NCI-H2227 (cell line): ENCODE results near the gene SMAGP.
"Not testable (repeated sequence)": the region's sequence is repeated elsewhere in the genome, so short reads cannot be mapped to it uniquely, and the experiment has no call there.

Experiments
- DNase-seq: peaks from one replicate; lab custom pipeline; 2025; ENCODE audit not compliant: unreplicated experiment; lab: John Stamatoyannopoulos, UW

Gene SMAGP

DNA sequence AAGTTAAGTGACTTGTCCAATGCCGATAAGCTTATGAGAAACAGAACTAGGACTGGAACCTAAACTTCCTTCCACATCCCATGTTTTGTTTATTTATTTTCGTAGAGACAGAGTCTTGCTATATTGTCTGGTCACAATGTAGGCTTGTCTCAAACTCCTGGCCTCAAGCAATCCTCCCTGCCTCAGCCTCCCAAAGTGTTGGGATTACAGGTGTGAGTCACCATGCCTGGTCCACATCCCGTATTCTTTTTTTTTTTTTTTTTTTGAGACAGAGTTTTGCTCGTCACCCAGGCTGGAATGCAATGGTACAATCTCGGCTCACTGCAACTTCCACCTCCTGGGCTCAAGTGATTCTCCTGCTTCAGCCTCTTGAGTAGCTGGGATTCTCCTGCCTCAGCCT is 43.1 kb downstream of the SMAGP start:
- not testable (repeated sequence) for DNase-seq

DNA sequence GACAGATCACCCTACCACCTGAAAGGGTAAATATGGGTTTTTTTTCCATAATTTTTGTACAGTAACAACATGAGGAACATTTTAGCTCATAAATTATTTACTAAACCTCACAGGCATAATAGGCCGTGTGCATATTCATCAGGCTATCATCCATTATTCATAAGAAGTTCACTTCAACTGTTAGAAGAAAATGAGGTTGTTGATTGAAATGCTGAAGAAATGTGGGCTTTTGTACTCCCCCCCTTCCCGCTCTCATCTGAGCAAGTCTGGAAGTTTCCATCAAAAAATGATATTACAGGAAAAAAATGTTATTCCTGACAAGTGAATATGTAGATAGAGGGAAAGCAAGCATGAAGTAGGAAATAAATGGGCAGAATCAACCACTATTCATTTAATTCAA is 44.4 kb downstream of the SMAGP start:
- DNase-seq: no peak

DNA sequence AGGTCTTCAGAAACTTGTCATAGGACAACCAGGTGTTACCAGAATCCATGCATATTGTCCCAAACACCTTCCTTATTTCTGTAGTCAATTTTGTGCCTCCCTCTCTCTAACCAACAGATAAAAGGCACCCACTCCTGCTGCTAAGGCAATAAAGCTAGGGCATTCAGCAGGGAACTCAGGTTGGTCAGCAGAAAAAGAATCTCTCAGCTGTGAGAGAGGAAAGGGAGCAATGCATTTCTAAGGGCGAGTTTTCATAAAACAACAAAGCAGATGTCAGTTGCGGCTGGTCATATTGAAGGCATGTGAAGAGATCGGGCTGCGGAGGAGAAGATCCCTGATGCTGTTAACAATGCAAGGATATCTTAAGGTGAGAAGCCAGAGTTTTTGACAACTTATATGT is 45.0 kb downstream of the SMAGP start:
- DNase-seq: no peak

DNA sequence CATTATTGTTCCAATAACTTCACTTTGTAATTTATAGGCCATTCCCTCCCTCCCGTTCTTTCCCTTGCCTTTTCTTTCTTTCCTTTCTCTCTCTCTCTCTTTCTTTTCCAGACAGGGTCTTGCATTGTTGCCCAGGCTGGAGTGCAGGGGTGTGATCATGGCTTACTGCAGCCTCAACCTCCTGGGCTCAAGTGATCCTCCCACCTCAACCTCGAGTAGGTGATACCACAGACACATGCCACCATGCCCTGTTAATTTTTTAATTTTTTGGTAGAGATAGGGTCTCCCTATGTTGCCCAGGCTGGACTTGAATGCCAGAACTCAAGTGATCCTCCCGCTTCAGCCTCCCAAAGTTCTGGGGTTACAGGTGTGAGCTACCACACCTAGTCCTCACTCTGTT is 45.6 kb downstream of the SMAGP start:
- no peak for DNase-seq

DNA sequence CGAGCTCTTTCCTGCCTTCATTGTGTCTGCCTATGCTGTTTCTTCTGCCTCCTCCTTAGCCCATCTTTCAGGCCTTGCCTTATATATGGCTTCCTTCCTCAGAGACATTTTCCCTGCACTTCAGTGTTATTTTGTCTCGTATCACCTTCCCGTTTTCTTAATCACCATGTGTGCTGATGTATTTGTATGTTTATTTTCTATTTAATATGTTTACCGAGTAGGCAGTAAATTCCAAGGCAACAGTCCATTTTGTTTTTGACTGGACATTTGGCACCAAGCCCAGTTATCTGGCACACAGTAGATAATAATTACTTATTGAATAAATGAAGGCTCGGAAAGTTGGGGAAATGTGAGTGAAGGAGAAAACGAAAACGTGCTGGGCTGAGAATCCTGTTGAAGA is 47.8 kb downstream of the SMAGP start:
- DNase-seq: peak; percentile 52

DNA sequence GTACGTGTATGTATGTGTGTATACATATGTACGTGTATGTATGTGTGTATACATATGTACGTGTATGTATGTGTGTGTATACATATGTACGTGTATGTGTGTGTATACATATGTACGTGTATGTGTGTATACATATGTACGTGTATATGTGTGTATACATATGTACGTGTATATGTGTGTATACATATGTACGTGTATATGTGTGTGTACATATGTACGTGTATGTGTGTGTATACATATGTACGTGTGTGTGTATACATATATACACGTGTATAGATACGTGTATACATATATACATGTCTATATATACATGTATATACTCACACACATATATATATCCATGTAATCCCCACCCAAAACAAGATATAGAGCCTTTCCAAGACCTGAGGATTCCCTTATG is 50.4 kb downstream of the SMAGP start:
- not testable (repeated sequence) for DNase-seq

DNA sequence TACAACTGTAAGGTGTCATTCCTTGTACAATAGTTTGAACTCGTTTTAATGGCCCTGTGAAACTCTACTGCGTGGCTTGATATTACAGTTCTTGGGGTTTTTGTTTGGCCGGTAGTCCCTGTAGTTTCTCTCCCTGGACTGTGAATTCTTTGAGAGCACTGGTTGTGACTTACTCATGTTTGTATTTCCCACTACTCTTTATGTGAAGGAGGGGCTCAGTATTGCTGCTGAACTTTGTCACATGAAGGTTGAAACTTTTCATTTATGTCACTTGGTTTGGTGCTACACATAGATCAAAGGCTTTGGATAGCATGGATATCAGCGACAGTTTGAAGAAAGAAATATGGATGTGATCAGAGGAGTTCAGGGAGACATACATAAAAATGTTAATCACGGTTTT is 50.9 kb downstream of the SMAGP start:
- no peak for DNase-seq

DNA sequence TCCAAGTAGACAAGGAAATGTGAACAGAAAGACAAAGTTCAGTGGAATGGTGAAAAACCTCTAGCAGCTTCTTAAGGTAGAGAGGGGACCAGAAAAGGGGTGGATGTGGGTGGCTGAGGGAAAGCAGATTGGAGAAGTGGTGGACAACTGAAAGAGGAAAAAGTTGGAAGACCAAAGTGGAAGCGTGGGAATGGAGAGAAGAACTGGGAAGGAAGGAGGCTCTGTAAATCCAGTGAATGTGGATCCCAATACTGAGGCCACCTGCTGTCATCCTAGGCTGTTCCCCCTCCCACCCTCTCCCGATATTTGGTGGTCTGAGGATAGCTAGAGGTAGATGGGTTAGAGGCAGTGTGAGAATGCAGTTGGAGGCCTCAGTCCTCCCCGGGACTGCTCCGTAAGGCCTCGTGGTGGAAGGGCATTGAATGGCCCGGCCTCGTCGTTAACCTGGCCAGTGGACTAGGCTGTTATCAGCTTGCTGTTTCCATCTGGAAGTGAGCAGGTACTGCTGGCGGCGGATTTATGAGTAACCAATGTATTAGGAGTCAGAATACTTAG is 51.5 kb downstream of the SMAGP start:
- peak; percentile 5 for DNase-seq

DNA sequence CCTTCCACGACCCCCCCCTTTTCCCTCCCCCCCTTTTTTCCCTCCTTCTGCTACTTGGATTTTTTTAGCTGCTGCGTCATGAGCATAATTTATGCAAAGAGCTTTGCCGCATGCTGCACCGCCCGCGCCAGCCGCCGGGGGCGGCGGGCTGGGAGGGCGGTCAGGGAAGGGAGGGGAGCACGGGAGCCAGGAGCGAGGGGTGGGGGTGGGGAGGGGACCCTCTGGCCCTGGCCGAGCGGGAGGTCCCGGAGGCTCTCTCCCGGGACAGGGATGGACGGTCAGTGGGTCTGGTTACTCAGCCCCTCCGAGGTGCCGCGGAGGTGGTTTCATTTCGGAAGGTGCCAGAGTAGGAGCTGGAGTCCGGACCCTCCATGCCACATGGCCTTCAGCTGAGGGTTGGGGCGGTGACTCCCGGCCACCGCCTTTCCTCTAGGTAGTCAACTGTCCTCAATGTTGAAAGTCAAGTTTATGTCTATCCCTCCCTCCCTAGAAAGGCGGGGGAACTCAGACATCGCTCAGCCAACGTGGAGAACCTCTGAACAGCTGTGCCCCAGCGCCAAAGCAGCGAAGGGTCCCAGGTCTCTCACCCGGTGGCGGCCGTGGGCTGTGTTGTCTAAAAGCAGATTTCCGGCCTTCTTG is 52.1 kb downstream of the SMAGP start, which contains the start of gene POU6F1:
TSS of gene POU6F1 (minus strand) at position 95 of the 639 bp plus-strand sequence. CDS start 11,226 bp downstream, outside the sequence.
- peak; percentile 87 for DNase-seq

DNA sequence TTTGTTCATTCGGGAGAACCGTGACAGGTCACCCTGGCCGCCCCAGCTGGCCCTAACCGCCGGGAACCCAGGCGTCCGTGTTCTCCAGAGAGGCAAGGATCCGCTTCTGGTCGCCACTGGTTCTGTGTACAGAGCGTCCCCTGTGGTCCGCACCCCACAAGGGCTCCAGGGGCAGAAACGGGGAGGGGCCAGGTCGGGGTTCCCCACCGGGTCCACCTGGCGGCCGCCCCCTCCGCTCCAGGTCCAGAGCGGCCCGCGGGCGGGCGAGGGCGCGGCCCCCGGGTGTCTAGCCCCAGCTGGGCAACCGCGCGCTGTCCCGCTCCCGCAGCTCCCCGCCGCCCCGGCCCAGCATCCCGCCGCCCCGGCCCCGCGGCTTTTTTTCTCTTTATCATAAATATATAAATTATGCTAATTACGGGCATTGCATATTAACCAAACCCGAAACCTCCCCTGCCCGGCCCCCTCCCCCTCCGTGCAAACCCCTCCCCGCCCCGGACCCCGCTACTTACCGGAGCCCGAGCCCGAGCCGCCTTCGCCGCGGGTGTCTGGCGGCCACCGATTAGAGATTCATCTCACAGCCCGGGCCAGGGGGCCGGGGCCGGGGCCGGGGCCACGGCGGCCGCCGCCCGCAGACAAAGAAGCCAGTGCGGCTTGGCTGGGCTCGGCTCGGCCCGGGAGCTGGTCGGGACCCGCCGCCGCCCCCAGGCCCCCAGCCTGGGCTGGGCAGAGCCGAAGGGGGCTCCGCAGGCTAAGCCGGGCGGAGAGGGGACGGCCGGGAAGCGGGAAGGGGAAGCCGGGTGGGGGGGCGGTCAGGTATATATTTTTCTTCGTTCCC is 52.9 kb downstream of the SMAGP start:
- peak; percentile 39 for DNase-seq

DNA sequence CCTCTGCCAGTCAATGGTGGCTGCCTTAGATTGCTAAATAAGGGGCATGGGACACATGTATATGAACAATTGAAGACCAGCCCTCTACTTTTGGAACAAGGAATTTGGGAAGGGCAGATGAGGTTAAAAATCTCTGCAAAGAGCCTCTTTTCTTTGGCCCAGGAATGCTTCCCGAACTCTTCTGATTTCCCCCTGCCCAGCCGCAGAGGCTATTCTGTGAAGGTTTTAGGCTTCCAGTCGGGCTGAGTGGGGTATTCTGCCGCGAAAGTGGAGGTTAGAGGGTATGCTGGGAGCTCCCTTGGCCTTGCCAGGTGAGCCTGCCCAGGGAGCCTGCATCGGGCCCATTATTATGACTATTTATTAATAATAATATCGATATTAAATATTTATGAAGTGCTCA is 53.6 kb downstream of the SMAGP start:
- DNase-seq: no peak

DNA sequence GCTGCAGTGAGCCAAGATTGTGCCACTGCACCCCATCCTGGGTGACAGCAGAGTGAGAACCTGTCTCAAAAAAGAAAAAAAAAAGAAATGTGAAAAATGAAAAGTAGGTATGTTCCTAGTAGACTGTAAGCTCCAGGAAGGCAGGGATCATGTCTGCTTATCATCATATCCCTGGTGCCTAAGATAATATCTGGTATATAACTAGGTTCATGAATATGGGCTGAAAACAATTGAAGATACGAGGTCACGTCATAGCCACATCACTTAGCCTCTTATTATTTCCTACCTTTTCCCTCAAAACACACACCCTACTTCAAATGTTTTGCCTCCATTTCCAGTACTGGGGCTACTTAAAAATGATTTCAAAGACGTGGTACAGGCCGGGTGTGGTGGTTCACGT is 55.3 kb downstream of the SMAGP start:
- DNase-seq: no peak

DNA sequence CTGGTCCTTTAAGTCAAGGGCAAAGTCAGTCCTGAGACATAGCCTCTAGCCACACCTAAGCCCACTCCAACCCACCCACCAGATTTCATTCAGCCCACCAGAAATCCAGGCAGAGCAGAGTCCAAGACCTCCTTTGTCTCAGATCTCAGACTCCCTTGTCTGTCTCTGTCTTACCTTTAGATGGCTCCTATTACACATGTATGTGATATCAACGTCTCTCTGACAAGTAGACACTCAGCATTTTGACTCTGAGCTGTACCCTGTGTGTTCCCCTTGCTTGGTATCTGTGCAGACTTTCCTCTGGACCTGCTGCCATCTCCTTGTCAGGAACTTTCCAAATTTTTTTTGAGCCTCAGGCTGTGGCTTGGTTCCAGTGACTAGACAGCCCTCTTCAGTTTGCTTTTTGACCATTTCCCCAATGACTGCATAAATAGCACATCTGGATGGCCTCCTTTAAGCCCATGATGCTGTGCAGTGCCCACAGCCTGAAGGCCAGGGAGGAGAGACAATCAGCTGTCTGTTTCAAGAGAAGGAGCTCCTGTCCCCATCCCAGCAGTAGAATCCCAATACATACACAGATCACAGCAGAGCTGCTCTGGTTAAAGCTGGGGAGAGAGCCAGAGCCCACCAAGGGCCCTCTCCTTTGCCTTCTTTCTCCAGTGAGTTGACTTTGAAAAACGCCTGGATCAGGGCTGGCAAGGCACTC is 59.4 kb downstream of the SMAGP start:
- DNase-seq: no peak

DNA sequence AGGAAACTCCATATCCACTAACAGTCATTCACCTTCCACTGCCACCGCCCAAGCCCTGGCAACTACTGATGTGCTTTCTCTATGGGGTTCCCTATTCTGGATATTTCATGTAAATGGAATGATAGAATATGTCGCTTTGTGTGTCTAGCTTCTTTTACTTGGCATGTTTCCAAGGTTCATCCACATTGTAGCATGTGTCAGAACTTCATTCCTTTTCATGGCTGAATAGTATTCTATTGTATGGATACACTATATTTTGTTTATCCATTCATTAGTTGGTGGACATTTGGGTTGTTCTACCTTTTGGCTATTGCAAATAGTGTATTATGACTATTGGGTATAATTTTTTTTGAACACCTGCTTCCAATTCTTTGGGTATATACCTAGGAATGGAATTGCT is 61.0 kb downstream of the SMAGP start:
- no peak for DNase-seq

DNA sequence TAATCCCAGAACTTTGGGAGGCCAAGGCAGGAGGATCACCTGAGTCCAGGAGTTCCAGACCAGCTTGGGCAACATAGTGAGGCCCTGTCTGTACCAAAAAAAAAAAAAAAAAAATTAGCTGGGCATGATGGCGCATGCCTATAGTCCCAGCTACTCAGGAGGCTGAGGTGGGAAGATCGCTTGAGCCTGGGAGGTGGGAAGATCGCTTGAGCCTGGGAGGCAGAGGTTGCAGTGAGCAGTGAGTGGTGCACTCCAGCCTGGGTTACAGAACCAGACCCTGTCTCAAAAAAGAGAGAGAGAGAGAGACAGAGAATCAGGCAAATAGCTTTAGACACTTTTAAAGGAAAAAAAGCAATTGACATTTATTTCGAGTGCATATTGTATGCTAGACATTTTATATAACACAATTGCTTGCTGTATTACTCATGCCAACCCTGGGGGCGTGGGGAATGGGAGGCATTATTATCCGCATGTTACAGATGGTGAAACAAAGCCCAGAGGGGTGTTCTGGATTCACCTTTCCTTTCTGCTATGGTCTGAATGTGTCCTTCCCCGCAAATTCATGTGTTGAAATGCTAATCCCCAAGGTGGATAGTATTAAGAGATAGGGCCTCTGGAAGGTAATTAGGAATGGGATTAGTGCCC is 62.1 kb downstream of the SMAGP start:
- no peak for DNase-seq

DNA sequence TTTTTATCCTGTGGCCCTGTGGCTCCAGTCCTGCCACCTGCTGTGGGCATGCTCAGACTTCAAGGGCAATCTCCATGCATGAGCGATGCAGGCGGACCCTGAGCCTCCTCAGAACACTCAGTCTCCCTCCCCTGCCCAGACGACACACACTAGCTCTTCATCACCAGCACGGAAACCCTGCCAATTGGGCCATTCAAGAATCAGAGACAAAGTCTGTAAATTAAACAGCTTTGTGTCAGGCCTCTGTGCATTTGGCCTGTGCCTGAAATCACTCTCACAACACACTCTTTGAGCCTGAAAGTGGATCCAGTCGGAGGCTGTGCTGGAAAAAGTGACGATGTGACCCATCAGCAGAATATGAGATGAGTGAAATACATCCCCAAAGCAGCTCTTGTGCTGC is 64.9 kb downstream of the SMAGP start:
- no peak for DNase-seq

DNA sequence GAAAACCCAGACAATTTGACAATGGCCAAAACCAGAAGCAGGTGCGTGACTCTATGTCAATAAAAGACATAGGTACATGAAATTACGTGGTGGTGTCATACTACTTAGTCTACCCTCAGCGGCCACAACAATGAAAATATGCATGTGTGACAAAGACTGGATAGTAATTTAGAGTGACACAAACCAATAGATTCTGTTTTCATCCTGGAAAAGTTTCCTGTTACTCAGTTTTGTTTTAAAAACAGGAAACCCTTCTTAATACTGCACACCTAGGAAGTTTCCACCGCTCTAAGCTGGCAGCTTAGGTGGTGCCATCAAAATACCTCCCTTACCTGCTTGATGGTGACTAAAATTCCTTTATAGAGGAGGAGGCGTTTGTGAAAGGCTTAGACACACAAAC is 67.5 kb downstream of the SMAGP start:
- DNase-seq: no peak

DNA sequence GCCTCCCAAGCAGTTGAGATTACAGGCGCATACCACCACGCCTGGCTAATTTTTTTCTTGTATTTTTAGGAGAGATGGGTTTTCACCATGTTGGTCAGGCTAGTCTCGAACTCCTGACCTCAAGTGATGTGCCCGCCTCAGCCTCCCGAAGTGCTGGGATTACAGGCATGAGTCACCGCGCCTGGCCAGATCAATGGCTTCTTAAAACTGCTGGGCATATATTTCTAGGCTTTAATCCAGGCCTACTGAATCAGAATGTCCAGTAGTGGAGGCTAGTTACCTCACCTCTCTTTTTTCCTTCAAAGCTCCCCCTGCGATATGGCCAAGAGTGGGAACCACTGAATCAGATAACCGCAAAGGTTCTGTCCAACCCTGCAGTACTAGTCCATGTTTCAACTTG is 69.4 kb downstream of the SMAGP start:
- DNase-seq: no peak

DNA sequence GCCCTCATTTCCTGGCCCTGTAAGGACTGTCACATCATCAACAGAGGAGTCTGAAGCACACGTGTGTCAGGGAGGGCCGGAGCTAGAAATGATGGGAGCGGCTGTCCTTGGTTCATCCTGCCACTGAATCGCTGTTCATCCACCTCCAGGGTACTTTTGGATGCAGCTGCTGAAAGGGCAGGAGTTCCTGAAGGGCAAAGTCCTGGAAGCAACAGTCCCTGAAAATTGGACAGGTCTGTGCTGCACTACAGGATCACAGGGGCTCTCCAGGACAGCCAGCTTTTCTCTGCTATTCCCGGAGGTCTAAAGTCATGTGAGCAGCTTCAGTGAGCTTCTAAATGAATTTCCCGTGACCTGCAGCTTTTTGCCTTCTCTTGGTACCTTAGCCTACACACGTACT is 70.1 kb downstream of the SMAGP start:
- no peak for DNase-seq

DNA sequence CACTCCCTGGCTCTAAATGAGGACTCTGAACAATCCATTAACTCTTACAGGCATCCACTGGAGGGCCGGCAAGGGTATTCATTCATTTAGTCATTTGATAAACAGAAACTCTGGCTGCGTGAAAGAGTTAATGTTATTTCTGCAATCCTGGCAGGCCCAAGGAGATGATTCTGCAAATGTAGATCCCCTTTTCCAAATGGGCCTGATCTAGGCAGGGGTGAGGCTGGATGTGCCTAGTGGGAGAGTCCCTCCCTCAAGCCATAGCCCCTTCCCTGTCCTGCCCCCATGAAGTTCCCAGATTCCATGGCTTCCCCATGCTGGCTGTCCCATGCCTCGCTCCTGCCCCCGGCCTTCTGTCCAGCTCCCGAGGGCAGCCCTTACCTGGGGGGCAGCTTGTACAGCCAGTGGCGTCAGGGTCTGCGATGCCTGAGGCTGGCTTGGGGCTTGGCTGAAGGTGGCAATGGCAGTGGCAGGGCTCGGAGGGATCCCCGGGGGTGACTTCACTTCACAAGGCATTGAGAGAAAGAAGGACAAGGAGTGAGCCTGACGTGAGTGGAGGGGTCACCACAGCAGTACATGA is 70.8 kb downstream of the SMAGP start:
- no peak for DNase-seq
